ENCODE data around the gene NRF1.
A peak's percentile ranks its signal among the peaks of the same experiment; 100 is the strongest.

NRF1 gene

DNA sequence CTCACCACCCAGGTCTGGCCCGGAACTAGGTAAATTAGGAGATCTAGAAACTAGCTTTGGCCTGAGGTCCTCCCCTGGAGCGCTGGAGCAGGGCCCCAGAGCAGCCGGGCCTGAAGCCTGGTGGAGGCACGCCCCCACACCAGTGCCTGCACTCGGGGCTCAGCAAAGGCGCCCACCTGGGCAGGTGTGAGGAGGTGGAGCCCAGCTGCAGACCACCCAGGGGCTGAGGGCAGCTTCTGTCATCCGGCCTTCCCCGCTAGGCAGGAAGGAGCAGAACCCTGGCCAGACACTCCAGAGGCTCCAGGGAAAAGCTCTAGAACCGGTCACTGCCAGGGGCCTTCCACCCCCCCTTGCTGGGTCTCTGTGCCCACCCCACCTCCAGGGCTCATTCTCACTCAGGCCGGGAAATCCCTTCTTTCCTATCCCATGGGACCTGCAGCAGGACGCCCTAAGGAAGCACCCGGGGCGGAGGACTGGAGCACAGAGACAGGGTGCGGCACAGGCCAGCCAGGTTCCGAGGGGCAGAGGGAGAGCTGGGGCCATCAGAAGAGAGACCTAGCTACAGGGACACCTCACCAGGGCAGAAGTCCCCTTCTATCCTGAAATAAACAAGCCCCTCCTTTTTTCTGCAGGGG, 161.2 kb downstream of the NRF1 start:
- DNase-seq, result no peak

DNA sequence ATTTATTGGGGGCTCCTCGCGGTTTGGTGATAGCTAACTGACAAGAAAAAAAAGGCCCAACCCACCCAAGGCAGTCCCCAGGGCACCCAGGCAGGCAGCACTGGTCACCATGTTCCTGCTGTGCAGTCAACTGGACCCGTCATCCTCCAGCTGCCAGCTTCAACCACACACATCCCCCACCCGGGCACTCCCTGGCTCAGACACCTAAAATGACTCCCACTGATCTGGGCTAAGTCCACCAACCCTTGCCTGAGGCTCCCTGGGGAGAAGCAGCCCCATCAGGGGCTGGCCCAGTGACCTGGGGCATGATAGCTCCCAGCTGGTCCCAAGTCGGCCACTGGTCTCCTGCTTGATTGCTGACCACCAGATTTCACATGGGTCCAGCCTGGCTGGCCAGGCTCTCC, 161.8 kb downstream of the NRF1 start:
- DNase-seq, result peak; percentile 24

DNA sequence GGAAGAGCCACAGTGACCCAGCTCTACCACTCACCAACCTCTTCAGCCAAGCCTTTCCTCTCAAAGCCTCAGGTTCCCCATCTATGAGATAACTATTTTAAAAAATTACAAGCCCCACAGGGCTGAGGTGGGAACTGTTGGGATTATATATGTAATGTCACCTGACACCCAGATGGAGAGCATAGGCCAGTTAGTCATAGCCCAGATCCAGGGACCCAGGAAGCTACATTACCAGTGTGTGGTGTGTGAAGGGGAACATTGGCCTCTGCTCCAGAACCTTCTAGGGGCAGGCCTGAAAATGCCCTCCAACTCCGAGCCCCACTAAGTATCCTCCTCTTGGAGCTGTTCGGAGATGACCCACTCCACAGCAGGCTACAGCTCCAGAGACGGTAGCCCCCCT, 162.4 kb downstream of the NRF1 start:
- DNase-seq, result no peak

DNA sequence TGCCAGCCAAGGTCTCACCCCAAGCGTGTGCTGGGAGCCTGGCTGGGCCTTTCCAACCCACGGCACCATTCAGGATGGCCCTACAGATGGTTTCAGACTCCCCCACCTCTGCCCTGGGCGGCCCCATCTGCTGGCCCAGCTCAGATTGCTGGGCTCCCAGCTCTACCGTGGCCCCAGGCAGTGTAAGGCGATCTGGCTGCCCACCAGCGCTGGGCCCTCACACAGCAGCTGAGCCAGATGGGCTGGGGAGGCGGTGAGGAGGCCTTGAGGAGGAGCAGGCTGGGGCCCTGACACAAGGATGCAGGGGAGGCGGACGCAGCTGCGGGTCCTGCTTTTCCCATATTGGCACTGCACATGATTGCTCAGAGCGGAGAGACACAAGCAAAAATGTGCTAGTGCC, 162.8 kb downstream of the NRF1 start:
- DNase-seq, result no peak

DNA sequence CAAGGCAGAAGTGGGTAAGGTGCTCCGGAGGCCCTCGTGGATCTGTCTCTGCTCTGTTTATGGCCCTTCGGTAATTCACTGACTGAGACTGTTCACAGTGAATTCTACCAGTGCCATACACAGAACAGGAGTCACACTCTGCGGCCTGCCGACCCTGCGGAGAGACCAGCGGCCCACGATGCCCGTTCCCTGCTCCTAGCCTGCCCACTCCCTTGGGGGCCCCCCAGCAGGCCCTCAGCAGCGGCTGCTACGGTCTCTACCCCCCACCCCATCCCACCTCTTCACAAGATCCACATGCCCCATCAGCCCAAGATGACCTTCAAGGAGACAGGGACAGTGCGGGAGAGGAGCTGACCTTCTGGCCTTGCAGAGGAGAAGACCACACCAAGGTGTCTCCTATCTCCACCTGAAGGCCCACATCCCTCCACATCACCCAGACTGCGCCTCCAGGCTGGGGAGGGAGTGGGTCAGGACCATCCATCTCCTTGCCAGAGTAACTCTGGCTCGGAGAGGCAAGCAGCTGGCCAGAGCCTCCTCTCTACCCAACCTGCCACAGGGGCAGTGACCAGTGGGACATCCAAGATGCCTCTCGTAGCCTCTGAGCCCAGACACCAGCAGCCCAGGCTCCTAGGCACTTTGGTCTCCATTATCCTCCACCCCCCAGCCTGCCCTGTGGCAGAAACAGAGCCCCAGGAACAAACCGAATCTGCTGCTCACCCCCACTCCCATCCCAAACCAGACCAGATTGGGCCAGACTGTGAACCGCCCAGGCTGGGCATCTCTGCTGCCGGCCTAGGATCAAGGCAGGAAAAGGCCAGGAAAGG, 163.6 kb downstream of the NRF1 start:
- no peak for DNase-seq

DNA sequence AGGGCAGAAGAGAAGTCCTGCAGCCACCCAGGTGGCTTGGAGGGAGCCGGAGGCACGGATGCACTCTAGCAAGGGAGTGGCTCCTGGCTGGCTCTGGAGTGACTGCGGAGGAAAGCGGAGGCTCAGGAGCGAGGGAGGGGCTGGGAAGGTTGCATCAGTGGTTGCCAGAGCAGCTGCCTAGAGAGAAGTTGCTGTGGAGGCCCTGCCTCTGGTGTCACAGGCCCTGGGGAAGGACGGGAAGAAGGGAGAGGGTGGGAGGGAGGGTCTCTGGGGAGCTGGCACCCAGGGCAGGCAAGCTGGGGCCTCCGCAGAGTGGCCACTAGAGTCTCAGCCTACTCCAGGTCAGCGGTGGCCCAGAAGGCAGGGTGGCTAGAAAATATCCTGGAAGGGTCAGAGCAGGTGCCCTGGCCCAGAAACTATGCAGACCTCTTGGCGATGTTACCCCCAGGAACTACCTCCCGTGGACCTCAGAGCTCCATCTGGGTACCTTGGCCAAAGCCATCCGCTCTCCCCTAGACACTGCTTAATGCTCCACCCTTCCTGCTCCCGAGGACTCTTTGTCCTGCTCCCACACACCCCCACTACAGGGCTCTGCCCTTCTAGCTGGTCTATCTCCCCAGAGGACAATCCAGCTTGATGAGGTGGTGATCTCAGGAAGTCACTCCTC, 164.3 kb downstream of the NRF1 start:
- no peak for DNase-seq

DNA sequence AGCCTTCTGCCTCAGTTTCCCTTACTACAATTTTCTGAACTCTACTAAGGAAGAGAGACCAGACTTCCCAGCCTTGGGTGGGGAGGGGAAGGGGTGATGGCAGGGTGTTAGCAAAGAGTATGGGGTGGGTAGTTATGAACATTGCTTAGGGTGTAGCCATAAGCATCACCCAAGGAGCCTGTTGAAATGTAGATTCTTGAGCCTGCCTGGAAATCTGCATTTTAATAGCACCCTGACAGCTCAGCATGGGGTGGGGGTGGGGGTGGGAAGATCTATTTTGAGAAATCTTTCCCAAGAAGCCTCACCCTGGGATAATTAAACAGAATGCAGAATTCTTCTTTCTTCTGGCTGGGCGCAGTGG, 164.8 kb downstream of the NRF1 start:
- no peak for DNase-seq

DNA sequence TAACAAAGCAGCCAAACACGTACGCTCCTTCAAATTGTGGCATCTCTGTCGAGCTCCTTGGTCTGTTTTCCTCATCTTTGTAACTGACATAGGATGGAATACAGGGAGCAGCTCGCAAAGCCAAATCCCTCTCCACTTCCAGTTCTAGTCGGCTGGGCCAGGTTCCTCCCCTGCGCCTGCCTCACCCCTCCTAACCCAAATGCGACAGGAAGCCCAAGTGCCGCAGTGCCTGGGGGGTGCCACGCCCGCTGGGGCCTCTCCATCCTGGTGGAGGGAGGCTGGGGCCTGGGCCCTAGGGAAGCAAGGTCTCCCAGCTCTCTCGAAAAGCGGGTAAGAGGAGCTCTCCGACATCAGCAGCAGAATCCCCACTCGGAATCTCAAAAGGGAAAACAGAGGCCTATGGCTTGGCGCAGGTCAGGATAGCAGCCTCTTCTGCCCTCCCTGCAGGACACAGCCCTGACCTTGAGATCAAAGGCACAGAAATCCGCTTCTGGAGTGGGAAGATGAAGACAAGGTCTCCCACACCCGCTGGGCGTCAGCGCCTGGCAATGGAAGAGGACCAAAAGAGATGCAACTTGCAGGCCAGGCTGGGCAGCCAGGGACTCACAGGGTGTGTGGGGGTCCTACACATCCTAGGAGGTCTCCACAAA, 165.8 kb downstream of the NRF1 start:
- DNase-seq, result no peak

DNA sequence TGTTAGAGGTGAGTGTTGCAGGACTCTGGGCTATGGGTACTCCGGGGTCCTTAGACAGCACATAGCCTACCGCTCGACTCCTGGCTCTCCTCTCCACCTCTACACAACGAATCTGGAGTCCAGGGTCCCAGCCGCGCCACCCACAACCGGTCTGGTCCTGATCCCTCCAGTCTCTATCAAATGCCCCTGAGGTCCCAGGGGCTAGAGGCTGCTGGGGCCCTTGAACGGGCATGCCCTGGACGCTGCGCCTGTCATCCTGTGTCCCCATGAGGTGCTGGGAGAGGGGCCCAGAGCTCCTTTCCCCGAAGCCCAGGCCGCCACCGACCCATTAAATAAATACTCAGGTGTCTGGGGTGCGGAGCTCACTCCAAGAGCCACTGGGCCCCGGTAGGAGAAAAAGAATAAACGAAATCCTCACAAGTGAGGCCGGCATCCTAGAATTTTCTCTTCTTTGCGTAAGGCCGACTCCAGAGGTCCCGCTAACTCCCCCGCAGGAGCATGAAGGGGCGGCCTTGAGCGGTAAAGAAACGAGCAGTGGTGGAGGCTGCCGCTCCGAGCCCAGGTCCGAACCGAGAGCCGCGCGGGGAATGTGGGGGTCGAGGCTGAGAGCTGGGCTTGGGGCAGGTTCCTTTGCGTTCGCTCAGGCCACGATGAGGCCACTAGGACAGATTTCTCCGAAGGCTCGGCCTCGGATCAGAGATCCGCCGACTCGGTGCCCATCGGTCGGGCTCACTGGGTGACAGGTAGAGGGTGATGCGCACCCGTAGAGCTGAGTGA, 166.7 kb downstream of the NRF1 start:
- DNase-seq, result no peak

DNA sequence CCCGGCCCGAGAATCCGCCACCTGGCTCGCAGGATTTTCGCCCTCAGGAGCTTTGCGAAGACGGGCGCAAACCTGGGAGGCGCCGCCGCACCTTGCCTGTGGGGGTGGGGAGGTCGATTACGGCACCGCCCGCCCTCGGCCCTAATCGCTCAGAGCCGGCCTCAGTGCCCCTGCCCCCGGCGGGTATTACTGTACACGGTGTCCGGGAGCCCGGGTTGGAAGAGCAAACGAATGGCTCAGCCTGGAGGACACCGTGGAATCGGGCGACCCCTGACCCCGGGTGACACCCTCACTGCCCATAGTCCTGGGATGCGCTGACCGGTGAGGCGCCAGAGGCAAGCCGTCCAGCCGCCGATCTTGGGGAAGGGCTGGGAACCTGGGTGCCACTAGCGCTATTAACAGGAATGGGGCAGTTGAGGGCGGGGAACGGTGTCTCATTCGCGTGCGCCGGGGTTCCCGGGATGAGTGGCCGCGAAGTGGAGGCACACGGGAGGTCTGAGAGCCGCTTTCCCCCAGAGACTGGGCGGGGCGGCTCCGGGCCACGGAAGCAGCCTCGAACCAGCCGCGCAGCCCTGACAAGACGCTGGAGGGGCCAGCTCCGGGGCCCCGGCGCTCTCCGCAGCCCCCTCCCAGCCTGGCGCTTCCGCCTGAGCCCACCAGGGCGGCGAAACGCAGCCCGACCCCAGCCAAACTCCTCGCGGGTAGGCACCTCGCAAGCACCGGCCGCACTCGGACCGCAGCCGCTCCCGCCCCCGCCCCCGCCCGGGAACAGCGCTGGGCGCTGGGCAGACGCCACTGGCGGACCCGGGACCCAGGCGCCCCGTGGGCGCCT, 167.5 kb downstream of the NRF1 start:
- DNase-seq, result no peak

DNA sequence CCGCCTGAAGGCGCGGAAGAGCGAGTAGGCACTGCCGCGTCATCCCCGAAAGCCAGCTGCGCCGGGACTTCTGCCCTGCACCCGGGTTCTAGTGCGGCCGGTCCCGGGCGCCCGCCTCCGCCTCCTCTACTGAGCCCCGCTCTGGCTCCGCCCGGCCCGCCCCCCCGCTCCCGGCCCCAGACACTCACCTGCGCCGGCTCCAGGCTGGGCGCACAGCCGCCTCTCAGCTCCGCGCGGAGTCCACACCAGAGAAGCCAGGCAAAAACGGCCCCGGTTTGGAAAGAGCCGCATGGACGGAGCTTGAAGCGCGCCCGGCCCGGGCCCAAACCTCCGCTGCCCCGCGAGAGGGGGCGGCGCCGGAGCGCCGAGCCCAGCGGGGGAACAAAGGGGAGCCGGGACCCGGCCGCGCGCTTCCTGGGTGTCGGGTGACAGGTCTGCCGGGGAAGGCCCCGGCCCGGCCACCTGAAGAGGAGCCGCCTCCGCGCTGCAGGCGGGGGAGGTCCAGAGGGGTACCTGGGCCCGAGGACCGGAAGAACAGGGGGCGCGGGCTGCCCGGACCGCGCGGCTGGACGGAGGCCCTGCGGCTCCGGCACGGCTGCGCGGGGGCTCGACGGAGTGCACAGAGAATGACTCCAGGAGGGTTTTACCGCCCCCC, 168.2 kb downstream of the NRF1 start:
- DNase-seq, result peak; percentile 64

DNA sequence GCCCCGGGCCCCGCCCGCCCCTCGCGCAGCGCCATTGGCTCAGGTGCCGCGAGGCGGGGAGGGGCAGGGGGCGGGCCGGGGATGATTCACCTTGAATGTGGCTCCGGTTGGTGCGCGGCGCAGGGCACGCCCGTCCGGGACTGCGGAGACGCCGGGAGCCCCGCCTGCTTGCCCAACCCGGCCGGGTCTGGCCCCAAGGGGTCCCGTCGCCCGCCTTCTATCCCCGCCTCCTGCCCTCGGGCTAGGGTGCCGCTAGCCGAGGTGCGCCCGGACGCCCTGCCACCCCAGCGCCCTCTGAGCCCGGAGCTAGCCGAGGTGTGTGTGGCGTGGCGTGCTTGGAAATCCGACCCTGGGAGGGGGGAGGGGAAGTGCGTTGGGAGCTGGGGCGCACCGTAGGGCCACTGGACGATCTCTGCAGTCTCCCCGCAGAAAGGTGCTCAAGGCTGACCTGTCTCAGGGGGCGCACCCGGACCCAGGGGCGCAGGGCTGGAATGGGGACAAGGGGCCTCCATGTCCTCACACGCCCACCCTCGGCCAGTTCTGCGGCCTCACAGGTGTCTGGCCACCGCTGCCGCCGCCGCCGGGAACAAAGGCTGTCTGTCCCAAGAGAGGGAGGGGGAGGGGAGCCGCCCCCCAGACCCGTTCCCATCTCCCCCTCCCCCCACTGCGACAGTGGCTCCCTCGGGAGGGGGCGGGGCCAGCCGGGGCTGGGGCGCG, 168.9 kb downstream of the NRF1 start:
- DNase-seq, result peak; percentile 94

DNA sequence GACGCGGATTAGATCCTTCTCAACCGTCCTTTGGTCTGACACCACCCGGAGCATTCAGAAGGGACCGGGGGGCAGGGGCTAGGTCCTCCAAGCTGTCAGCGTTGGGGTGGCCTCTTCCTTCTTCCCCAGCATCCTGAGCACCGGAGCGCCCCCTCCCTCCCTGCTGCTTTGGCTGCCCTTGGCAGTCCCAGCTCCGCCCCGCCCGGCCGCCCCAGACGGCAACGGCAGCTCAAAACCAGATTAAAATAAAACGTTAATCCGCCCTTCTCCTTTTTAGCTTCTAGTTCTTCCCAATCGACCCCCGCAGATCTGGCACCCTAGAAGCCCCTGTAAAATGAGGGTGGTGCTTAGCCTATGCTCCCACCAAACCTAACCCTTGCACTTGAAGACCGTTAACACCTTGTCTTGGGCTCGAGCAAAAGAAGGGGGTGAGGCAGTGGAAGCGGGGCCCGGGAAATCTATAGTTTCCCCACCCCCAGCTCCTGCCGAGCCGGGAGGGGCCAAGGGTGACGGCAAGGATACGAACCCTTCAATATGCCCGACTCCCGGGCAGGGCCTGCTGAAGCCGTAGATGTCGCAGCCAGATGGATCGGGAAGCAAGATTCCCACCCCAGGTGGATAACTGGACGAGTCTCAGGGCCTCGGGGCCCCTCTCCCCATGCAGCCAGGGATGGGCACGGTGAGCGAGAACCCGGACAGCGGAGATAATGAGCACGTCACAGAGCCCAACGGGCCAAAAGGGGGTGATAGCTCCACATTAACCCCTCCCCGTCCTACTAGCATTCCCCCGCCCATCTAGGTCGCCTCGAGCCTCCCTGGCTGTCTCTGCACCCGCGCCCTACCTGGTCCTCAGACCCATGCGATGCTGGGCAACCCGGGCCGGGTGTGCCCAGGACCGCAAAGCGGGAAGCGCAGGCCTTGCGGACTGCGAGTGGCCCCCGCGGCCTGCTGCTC, 169.7 kb downstream of the NRF1 start:
- DNase-seq, result peak; percentile 93

DNA sequence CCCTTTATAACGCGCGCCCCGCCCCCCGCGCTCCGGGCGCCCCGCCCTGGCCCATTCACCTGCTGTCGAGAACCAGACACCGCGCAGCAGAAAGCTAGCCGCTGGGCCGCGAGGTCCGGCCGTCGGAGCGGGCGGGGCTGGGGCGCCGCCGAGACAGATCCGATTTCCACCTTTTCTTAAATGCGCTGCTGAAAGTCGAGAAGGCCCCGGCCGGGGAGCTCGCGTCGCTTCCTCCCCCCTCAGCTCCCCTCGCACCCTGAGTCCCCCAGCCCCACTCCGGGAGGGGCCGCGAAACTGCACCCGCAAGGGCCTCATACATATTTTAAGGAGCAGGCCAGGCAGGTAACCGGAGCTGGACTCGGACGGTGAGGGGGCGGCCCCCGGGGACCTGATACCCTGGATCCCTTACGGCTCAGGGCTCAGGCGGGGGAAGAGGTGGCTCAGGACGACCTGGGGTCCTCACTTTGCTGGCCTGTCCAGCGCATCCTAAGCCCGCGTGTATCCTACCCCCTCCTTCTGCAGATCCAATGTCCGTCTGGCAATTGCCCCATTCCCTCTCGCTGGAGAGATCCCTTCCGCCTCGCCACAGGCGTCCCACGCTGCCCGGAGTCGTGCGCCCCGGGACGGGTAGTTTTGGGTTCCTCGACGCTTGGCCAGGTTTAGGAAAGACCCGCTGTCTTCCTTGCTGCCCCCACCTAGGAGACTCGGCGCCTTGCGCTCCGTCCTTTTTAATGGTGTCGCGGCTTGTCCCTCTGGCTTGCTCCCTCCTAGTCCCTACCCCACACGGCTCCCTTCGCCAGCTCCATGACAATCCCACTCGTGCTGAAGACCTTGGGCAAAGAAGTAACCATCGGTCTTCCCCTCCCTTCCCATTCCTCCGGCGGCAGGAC, 170.7 kb downstream of the NRF1 start:
- peak; percentile 68 for DNase-seq

DNA sequence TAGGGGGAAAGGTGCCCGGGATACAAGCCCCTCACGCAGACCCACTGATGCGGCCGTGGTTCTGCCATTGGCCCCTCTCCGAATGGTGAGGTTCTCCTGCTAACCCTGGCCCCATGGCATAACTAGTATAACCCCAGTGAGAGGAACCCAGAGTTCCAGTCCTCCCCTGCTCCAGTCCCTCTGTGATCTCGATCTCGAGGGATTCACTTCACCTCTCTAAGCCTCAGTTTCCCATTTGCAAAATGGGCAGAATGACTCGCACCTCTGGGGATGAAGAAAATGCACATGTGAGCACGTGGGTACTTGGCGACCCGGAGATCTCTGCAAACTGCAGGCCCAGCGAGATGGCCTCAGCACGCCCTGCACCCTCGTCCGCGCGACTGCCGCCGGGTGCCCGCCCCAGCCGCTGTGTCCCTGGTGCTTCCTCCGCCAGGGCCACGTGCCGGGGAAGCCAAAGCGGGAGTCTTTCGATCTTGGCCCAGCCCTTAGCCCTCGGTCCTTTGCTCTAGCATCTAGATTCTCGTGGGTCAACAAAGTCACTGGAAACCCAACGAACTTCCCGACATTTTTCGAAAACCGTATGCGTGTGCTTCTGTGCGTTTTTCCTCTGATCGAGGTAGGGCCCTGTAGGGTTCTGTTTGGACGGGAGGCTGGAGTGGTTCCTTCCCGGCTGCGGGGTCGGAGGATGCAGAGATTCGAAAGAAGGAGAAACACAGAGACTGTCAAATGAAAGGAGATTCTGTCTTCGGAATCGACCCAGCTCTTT, 171.5 kb downstream of the NRF1 start:
- no peak for DNase-seq

DNA sequence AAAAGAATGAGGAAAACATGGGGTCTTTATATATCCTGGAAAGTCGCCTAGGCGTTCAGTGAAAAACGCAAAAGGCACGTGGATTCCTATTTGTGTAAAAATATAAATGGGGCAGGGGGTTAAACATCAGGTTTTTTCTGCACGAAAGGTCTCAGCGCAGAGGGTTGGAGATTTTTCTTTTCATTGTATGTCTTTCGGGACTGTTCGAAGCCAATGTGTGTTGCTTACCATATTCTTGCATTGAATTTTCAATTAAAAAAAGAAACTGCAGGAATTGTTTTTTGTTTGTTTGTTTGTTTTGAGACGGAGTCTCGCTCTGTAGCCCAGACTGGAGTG, 172.0 kb downstream of the NRF1 start:
- DNase-seq, result no peak

DNA sequence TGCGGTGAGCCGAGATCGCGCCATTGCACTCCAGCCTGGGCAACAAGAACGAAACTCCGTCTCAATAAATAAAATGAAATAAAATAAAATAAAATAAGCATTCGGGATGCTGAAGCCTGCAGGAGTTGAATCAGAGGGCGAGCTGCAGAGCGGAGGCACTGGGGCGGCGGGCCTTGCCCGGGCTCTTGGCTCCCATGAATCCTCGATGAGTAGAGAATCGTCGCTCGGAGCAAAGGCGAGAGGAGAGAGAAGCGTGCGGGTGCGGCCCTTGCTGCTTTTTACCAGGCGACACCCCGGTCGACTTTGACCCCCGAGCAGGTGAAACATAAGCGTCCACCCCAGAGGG, 172.9 kb downstream of the NRF1 start:
- no peak for DNase-seq
